K562 (cell line): ENCODE measurements around the gene ZBTB20. TPM values are rescaled to one million over a fixed set of nuclear protein-coding genes. Genes with fewer than 3 reads are reported as not detected.

Experiments
- ATAC-seq: fragments of 200-7000 bp; cut with Tn5 transposase; 3 replicates; pipeline ENCODE4 v1.9.1; 2020; ENCODE audit warnings: moderate library complexity
- BruUV-seq: library from RNA; stranded (reverse); fragments of 400-500 nt; replicated peaks from 2 replicates; lab custom pipeline; 2021; lab: Mats Ljungman, UMichigan
- CTCF ChIA-PET: fragments of 300-600 bp; formaldehyde crosslinking; extraction: SDS; loops from one replicate; lab custom pipeline; 2021; ENCODE audit warnings: low intra/inter-chr PET ratio; lab: Yijun Ruan, JAX
- POLR2A ChIA-PET: fragments of 300-600, 350-650 bp; sonication (Branson Sonifier 250); formaldehyde crosslinking; extraction: SDS; loops from one replicate; lab custom pipeline; 2021; ENCODE audit warnings: antibody characterized with exemption, inconsistent platforms; lab: Yijun Ruan, JAX
- DNase-seq, 4 experiments: peaks; one replicate each; pipeline versions ENCODE4 v3.0.0 to v3.0.0-alpha.2; 2011 to 2018; ENCODE audit warnings: low spot score in 3 of 4, mixed read lengths in 3 of 4; ENCODE audit errors: extremely low read depth in 1 of 4
- FAIRE-seq: peaks from 2 replicates; lab custom pipeline; 2011; peaks lifted over from hg19 to GRCh38; lab: Jason Lieb, UNC
- H2AFZ ChIP-seq: 2 replicates; pipeline ENCODE4 v1.6.0; 2011; ENCODE audit warnings: low read depth, low read length, control low read depth, inconsistent platforms
- H3K27ac ChIP-seq: fragments of 200-600 bp; 3 replicates; pipeline ENCODE4 v1.8.0; 2011; ENCODE audit warnings: low read depth, mild to moderate bottlenecking, control low read depth, inconsistent platforms, low read length, moderate library complexity, mixed read lengths; ENCODE audit errors: extremely low read depth
- H3K27me3 ChIP-seq, 2 experiments: fragments of 300-600 bp in 1 of 2; 2 replicates in 1 of 2; 3 replicates in 1 of 2; pipeline versions ENCODE4 v1.6.0 to v1.8.0; 2011; ENCODE audit warnings: inconsistent platforms in 2 of 2, low read length in 2 of 2, mild to moderate bottlenecking in 1 of 2, mixed read lengths in 1 of 2, moderate library complexity in 1 of 2; ENCODE audit not compliant: control insufficient read depth in 2 of 2, insufficient read depth in 2 of 2
- H3K36me3 ChIP-seq: fragments of 300-600 bp; 3 replicates; pipeline ENCODE4 v1.8.0; 2011; ENCODE audit warnings: mild to moderate bottlenecking, low read length, inconsistent platforms; ENCODE audit not compliant: control insufficient read depth, insufficient read depth
- H3K4me1 ChIP-seq, 2 experiments: fragments of 200-600 bp in 1 of 2; replicated peaks in 1 of 2; 2 replicates in 1 of 2; 3 replicates in 1 of 2; pipeline versions ENCODE4 v1.5.1 to v1.8.0; 2011; ENCODE audit warnings: inconsistent platforms in 2 of 2, low read length in 2 of 2, mild to moderate bottlenecking in 1 of 2, mixed read lengths in 1 of 2, moderate library complexity in 1 of 2; ENCODE audit not compliant: control insufficient read depth in 2 of 2, insufficient read depth in 2 of 2
- H3K4me2 ChIP-seq: 2 replicates; pipeline ENCODE4 v1.6.1; 2011; ENCODE audit warnings: low read length, control low read depth, inconsistent platforms, mixed read lengths; ENCODE audit not compliant: insufficient read depth
- H3K4me3 ChIP-seq: fragments of 200-600 bp; sonication (generic), shearing (Covaris generic); 2 replicates; pipeline ENCODE4 v1.5.1; 2016; ENCODE audit warnings: control low read depth, inconsistent platforms
- H3K79me2 ChIP-seq: fragments of 200-600 bp; 3 replicates; pipeline ENCODE4 v1.8.0; 2011; ENCODE audit warnings: low read length, inconsistent platforms; ENCODE audit not compliant: control insufficient read depth, insufficient read depth
- H3K9ac ChIP-seq, 2 experiments: 2 replicates each; pipeline versions ENCODE4 v1.6.0 to v1.6.1; 2011; ENCODE audit warnings: low read depth in 2 of 2, low read length in 2 of 2, control low read depth in 1 of 2, inconsistent platforms in 1 of 2, mild to moderate bottlenecking in 1 of 2, mixed read lengths in 1 of 2; ENCODE audit not compliant: insufficient read depth in 1 of 2
- H3K9me1 ChIP-seq: one replicate; pipeline ENCODE4 v1.6.0; 2011; ENCODE audit warnings: inconsistent platforms, mild to moderate bottlenecking, low read length, moderate library complexity; ENCODE audit not compliant: control insufficient read depth, insufficient read depth
- H3K9me3 ChIP-seq: replicated peaks from 2 replicates; pipeline ENCODE4 v1.5.1; 2011; ENCODE audit warnings: low read depth, low read length, inconsistent platforms; ENCODE audit not compliant: control insufficient read depth, insufficient read depth
- H4K20me1 ChIP-seq: replicated peaks from 2 replicates; pipeline ENCODE4 v1.6.1; 2011; ENCODE audit warnings: low read length, inconsistent platforms, mixed read lengths; ENCODE audit not compliant: control insufficient read depth, insufficient read depth
- HOXB6 ChIP-seq: fragments of 250-450 bp; sonication (Bioruptor Pico); IDR thresholded peaks from 2 replicates; pipeline ENCODE4 v1.5.1; 2022; ENCODE audit warnings: mild to moderate bottlenecking, borderline replicate concordance
- LCOR ChIP-seq: sonication (generic); formaldehyde crosslinking; IDR thresholded peaks from 2 replicates; pipeline ENCODE4 v1.8.0; 2022; ENCODE audit warnings: mild to moderate bottlenecking, missing genetic modification reagents
- NFRKB ChIP-seq: fragments of 450-650 bp; IDR thresholded peaks from 2 replicates; pipeline ENCODE4 v1.6.1; 2016; ENCODE audit warnings: low read depth
- POLR2A ChIP-seq: fragments of 450-650 bp; conservative IDR thresholded peaks from 2 replicates; pipeline ENCODE4 v1.6.1; 2016
- RBBP5 ChIP-seq: fragments of 200-600 bp; sonication (generic); IDR thresholded peaks from 2 replicates; pipeline ENCODE4 v1.6.1; 2012; ENCODE audit warnings: borderline replicate concordance, mild to moderate bottlenecking, low read length, control low read depth, inconsistent platforms; ENCODE audit not compliant: insufficient read depth, poor library complexity, severe bottlenecking
- ZNF212 ChIP-seq: fragments of 450-650 bp; formaldehyde crosslinking; IDR thresholded peaks from 2 replicates; pipeline ENCODE4 v1.4.0; 2020; ENCODE audit warnings: mild to moderate bottlenecking
- ZNF280B ChIP-seq: fragments of 250-450 bp; sonication (Bioruptor Pico); IDR thresholded peaks from 2 replicates; pipeline ENCODE4 v1.5.1; 2021; ENCODE audit warnings: mild to moderate bottlenecking
- ZNF77 ChIP-seq: fragments of 250-450 bp; sonication (Bioruptor Pico); IDR thresholded peaks from 2 replicates; pipeline ENCODE4 v1.5.0; 2020
- WGBS: fragments of 100-300 bp; shearing (Covaris generic); methylation state at CpG from one replicate; pipeline ENCODE4 v1.1.6; 2016; ENCODE audit warnings: low coverage, mixed read lengths; ENCODE audit not compliant: insufficient coverage; ENCODE audit errors: missing lambda C conversion rate; 5-methylcytosine and 5-hydroxymethylcytosine counted together
- in situ Hi-C: fragments of 300-500 bp; cut with MboI; formaldehyde crosslinking; loops from 4 replicates; pipeline ENCODE4 v1.15.0; 2018; ENCODE audit warnings: inconsistent platforms, mixed read lengths
- intact Hi-C: fragments of 100-400 bp; cut with micrococcal nuclease; formaldehyde crosslinking; loops from 2 replicates; pipeline ENCODE4 v1.14.2; 2022
- polyA plus RNA-seq, 8 experiments: library from polyadenylated mRNA; depleted of rRNA in 4 of 8; stranded (reverse) in 5 of 8; unstranded in 3 of 8; fragments of >200 nt; fragmentation: Nextera tagmentation in 2 of 8; fragmentation: Illumina TruSeq in 1 of 8; extraction: Ambion mirVana in 2 of 8; extraction: Trizol in 1 of 8; gene quantifications; 2 replicates each; pipeline versions ENCODE4 v1.2.1 to v1.2.3, GENCODE V29; 2011 to 2014; ENCODE audit warnings: inconsistent platforms in 1 of 8, missing spikeins in 1 of 8
- total RNA-seq, 7 experiments: library from RNA; depleted of rRNA in 6 of 7; stranded (reverse); fragments of >200 nt in 6 of 7; fragmentation: Illumina TruSeq in 2 of 7; extraction: Trizol in 2 of 7; gene quantifications; 2 replicates each; pipeline versions ENCODE4 v1.2.1 to v1.2.3, GENCODE V29; 2011 to 2021; ENCODE audit warnings: low replicate concordance in 1 of 7

ZBTB20 gene
- total and polyA plus RNA-seq, 9 of the 15 experiments (the other 6 are each of a cell fraction or from before 2014, with no cell fraction given) = 0.17 to 1.7 (median 0.45) TPM

- Histone ChIP-seq H3K79me2 (no peaks in the 10 kb centered on the region), H4K20me1 (no peaks in the 10 kb centered on the region), H3K4me1 (no peaks in the 10 kb centered on the region), H3K36me3 (no peaks in the 10 kb centered on the region), H3K9ac (no peak overlapping the region), H3K4me3 (no peak overlapping the region), H3K9me1 (no peaks in the 10 kb centered on the region), H3K27ac (no peak overlapping the region), H2AFZ (no peak overlapping the region), H3K27me3 (no peaks in the 10 kb centered on the region), H3K4me2 (no peak overlapping the region), H3K9me3 (no peaks in the 10 kb centered on the region)
- WGBS = 27% methylated on average over 4 of the region's 4 CpGs
- POLR2A ChIA-PET = no interaction called here
- CTCF ChIA-PET = no interaction called here
- BruUV-seq = no TSS peak
- no peak for ATAC-seq
- no peak for FAIRE-seq
- in situ Hi-C loops = no loop called here
- TF ChIP-seq ZNF212 (no peak), RBBP5 (no peak), POLR2A (no peak), NFRKB (no peak), ZNF77 (no peak), LCOR (no peak), ZNF280B (no peak), HOXB6 (CRISPR knock-in tag) (no peak)
- intact Hi-C loops = no loop called here
- no peak for DNase-seq
These were observed 279.1 kb downstream of the ZBTB20 start for GRCh38 chr3:114867835-114868503.
